Right lobe of liver (tissue), 6 donors: ENCODE measurements around the gene GSDMA. TPM values are rescaled to one million over a fixed set of nuclear protein-coding genes. Genes with fewer than 3 reads are reported as not detected.

Experiments used
- ATAC-seq, 4 donors: fragments of 200-7000 bp; cut with Tn5 transposase; one replicate each; pipeline ENCODE4 v1.9.1; 2020; ENCODE audit warnings: mild to moderate bottlenecking in 4 of 4, moderate library complexity in 4 of 4
- DNase-seq, 3 donors: peaks; one replicate each; pipeline ENCODE4 v3.0.0-alpha.2; 2020
- H3K27ac ChIP-seq, 3 donors: fragments of 200-600 bp; one replicate each; pipeline ENCODE4 v1.8.0; 2022
- H3K27me3 ChIP-seq, 2 donors: fragments of 200-600 bp; one replicate each; pipeline ENCODE4 v1.8.0; 2022
- H3K36me3 ChIP-seq, 4 donors: fragments of 200-600 bp; sonication (generic) in 1 of 4; one replicate each; pipeline versions ENCODE4 v1.5.1 to v1.8.0; 2017 to 2022; ENCODE audit warnings: control low read depth in 1 of 4
- H3K4me1 ChIP-seq, 4 donors: fragments of 200-600 bp; sonication (generic) in 1 of 4; one replicate each; pipeline versions ENCODE4 v1.5.1 to v1.8.0; 2017 to 2022; ENCODE audit warnings: control low read depth in 1 of 4
- H3K4me3 ChIP-seq, 3 donors: fragments of 200-600 bp; one replicate each; pipeline ENCODE4 v1.8.0; 2022
- H3K9me3 ChIP-seq, 4 donors: fragments of 200-600 bp; sonication (generic) in 1 of 4; one replicate each; pipeline versions ENCODE4 v1.5.1 to v1.8.0; 2017 to 2022; ENCODE audit warnings: control low read depth in 1 of 4
- CTCF ChIP-seq, 4 donors: fragments of 200-600 bp in 3 of 4; fragments of 450-650 bp in 1 of 4; IDR thresholded peaks; one replicate each; pipeline versions ENCODE4 v1.5.1 to v1.8.0; 2016 to 2022; ENCODE audit warnings: antibody characterized with exemption in 4 of 4, mild to moderate bottlenecking in 2 of 4
- POLR2A ChIP-seq: fragments of 450-650 bp; IDR thresholded peaks from one replicate; pipeline ENCODE4 v1.6.1; 2017; ENCODE audit warnings: antibody characterized with exemption, mild to moderate bottlenecking
- WGBS: methylation state at CpG from one replicate; pipeline ENCODE4 v1.1.6; 2018; ENCODE audit warnings: low coverage, low lambda C conversion rate; ENCODE audit not compliant: insufficient coverage; ENCODE audit errors: missing lambda C conversion rate; 5-methylcytosine and 5-hydroxymethylcytosine counted together
- intact Hi-C, 2 donors: fragments of 100-400 bp; cut with DNase I; formaldehyde crosslinking; loops; one replicate each; pipeline versions ENCODE4 v1.11.2 to v1.14.1; 2022
- total RNA-seq, 6 experiments: library from RNA; depleted of rRNA in 2 of 6; stranded (reverse); fragments of >200 nt in 2 of 6; fragmentation: NEBNext Ultra II Directional in 3 of 6; extraction: Animal tissue kit (Norgen Biotek cat#: 25700) in 3 of 6; gene quantifications; one replicate each; pipeline versions ENCODE4 v1.1.0 to v1.2.4, GENCODE V29; 2016 to 2023
- donor health status: DM: no; HTN: yes; CAD: no.
- donor health status: DM: no; HTN: no; CAD: no.
- donor health status: DM: no; HTN: no; CAD: no.
- donor health status: DM: no; HTN: yes; CAD: no.
- donor health status: DM: no; HTN: yes; CAD: no.

GSDMA gene
- total RNA-seq, 6 experiments from 2014 or later, result 0.42 to 0.99 TPM; not detected in 4

GRCh38 chr17:40022497-40022896, 59.7 kb downstream of the GSDMA start:
- Histone ChIP-seq H3K4me1 (peaks cover 0 to 25% (median 7%) of the 10 kb centered on the region in 4 donors), H3K27ac (no peak overlapping the region), H3K27me3 (no peaks in the 10 kb centered on the region), H3K9me3 (no peaks in the 10 kb centered on the region), H3K4me3 (no peak overlapping the region), H3K36me3 (peaks cover 0 to 37% (median 8%) of the 10 kb centered on the region in 4 donors)
- DNase-seq (no peak), ATAC-seq (no peak)
- TF ChIP-seq CTCF (IDR thresholded peaks at IDR 0.05) (no peak), POLR2A (no peak)
- intact Hi-C loops, result no loop called here
- WGBS, result no CpG with 5 or more reads among the region's 9 CpGs

GRCh38 chr17:40022961-40023541, 60.2 kb downstream of the GSDMA start:
- peaks cover 0 to 42% (median 8%) of the 10 kb centered on the region in 4 donors for H3K36me3 ChIP-seq
- no peak overlapping the region for H3K4me3 ChIP-seq
- intact Hi-C loops, result no loop called here
- WGBS, result 90% methylated on average over 5 of the region's 19 CpGs
- H3K9me3 ChIP-seq, result no peaks in the 10 kb centered on the region
- no peak for TF ChIP-seq CTCF (IDR thresholded peaks at IDR 0.05)
- TF ChIP-seq POLR2A, result no peak
- ATAC-seq, result no peak
- H3K27ac ChIP-seq, result no peak overlapping the region
- H3K27me3 ChIP-seq, result no peaks in the 10 kb centered on the region
- DNase-seq, result no peak
- peaks cover 0 to 25% (median 7%) of the 10 kb centered on the region in 4 donors for H3K4me1 ChIP-seq

GRCh38 chr17:40023590-40024292, 60.9 kb downstream of the GSDMA start:
- no peaks in the 10 kb centered on the region for H3K9me3 ChIP-seq
- H3K4me3 ChIP-seq, result no peak overlapping the region
- H3K27ac ChIP-seq, result no peak overlapping the region
- DNase-seq, result peak in 1 of 3 donors; percentile 67
- ATAC-seq, result peak in 3 of 4 donors; percentile 8 to 51 (median 22)
- H3K36me3 ChIP-seq, result peaks cover 0 to 49% (median 8%) of the 10 kb centered on the region in 4 donors
- TF ChIP-seq POLR2A (no peak), CTCF (IDR thresholded peaks at IDR 0.05) (no peak)
- H3K27me3 ChIP-seq, result no peaks in the 10 kb centered on the region
- peaks cover 0 to 25% (median 7%) of the 10 kb centered on the region in 4 donors for H3K4me1 ChIP-seq
- WGBS, result 48% methylated on average over 8 of the region's 10 CpGs
- intact Hi-C loops, result no loop called here

GRCh38 chr17:40024901-40025300, 62.1 kb downstream of the GSDMA start:
- TF ChIP-seq CTCF (IDR thresholded peaks at IDR 0.05), result no peak
- Histone ChIP-seq H3K4me3 (no peak overlapping the region), H3K9me3 (no peaks in the 10 kb centered on the region), H3K27ac (no peak overlapping the region), H3K27me3 (no peaks in the 10 kb centered on the region), H3K4me1 (peaks cover 0 to 25% (median 7%) of the 10 kb centered on the region in 4 donors), H3K36me3 (peaks cover 0 to 52% (median 14%) of the 10 kb centered on the region in 4 donors)
- intact Hi-C loops, result no loop called here
- 100% methylated on average over 4 of the region's 8 CpGs for WGBS
- no peak for DNase-seq
- ATAC-seq, result no peak
